OCI-LY3 (cell line): Measurements from ENCODE around the gene EMB.
"Not testable (repeated sequence)": the region's sequence is repeated elsewhere in the genome, so short reads cannot be mapped to it uniquely, and the experiment has no call there.

Experiments used
- H2AFZ ChIP-seq: fragments of 200-600, 300-600 bp; shearing (Covaris generic); 2 replicates; pipeline ENCODE4 v1.6.0; 2014; ENCODE audit warnings: antibody characterized with exemption, low read depth, low read length
- H3K27ac ChIP-seq: fragments of 200-600, 300-600 bp; sonication (generic); 2 replicates; pipeline ENCODE4 v1.5.1; 2014; ENCODE audit warnings: mild to moderate bottlenecking, low read length, moderate library complexity, mixed read lengths
- H3K27me3 ChIP-seq: fragments of 200-600, 300-600 bp; sonication (generic); 2 replicates; pipeline ENCODE4 v1.6.1; 2014; ENCODE audit warnings: low read depth, low read length, mixed read lengths
- H3K36me3 ChIP-seq: fragments of 200-600, 300-600 bp; sonication (generic); replicated peaks from 2 replicates; pipeline ENCODE3; 2014; ENCODE audit warnings: low read depth, low read length, mixed read lengths
- H3K4me1 ChIP-seq: fragments of 300-600, 200-600 bp; sonication (generic); 2 replicates; pipeline ENCODE4 v1.6.1; 2014; ENCODE audit warnings: low read length, mixed read lengths
- H3K4me2 ChIP-seq: fragments of 200-600, 300-600 bp; sonication (generic); 2 replicates; pipeline ENCODE4 v1.6.1; 2014; ENCODE audit warnings: low read length, mixed read lengths
- H3K4me3 ChIP-seq: fragments of 300-600, 200-600 bp; sonication (generic); 2 replicates; pipeline ENCODE4 v1.5.1; 2014; ENCODE audit warnings: antibody characterized with exemption, mild to moderate bottlenecking, low read length, moderate library complexity
- H3K79me2 ChIP-seq: fragments of 300-600, 200-600 bp; shearing (Covaris generic); 2 replicates; pipeline ENCODE4 v1.6.1; 2014; ENCODE audit warnings: mild to moderate bottlenecking, low read length, mixed read lengths
- H3K9ac ChIP-seq: fragments of 300-600, 200-600 bp; shearing (Covaris generic); 2 replicates; pipeline ENCODE4 v1.6.0; 2014; ENCODE audit warnings: mild to moderate bottlenecking, low read length, moderate library complexity
- H3K9me3 ChIP-seq: fragments of 200-600, 300-600 bp; shearing (Covaris generic); 2 replicates; pipeline ENCODE4 v1.6.1; 2014; ENCODE audit warnings: low read length, mixed read lengths; ENCODE audit not compliant: insufficient read depth
- H4K20me1 ChIP-seq: fragments of 200-600, 300-600 bp; sonication (generic); 2 replicates; pipeline ENCODE4 v1.6.1; 2016; ENCODE audit warnings: low read length, mixed read lengths; ENCODE audit not compliant: insufficient read depth
- CTCF ChIP-seq: fragments of 200-600, 300-600 bp; sonication (generic); IDR thresholded peaks from 2 replicates; pipeline ENCODE4 v1.5.1; 2014; ENCODE audit warnings: antibody characterized with exemption, low read length, low read depth
- EZH2phosphoT487 ChIP-seq: fragments of 200-600 bp; shearing (Covaris generic); IDR thresholded peaks from 2 replicates; pipeline ENCODE4 v1.6.1; 2018; ENCODE audit warnings: antibody characterized with exemption, mixed run types, low read depth

The EMB gene

GRCh38 chr5:50420343-50420935 is 20.6 kb downstream of the EMB start:
- Histone ChIP-seq H3K27ac (no peak overlapping the region), H4K20me1 (no peaks in the 10 kb centered on the region), H3K9me3 (no peaks in the 10 kb centered on the region), H3K4me2 (no peak overlapping the region), H2AFZ (no peak overlapping the region), H3K27me3 (no peaks in the 10 kb centered on the region), H3K9ac (no peak overlapping the region), H3K4me1 (peaks cover 4% of the 10 kb centered on the region; the same call in 1 of the 2 replicates), H3K36me3 (no peaks in the 10 kb centered on the region), H3K79me2 (no peaks in the 10 kb centered on the region), H3K4me3 (no peak overlapping the region)
- TF ChIP-seq CTCF (no peak), EZH2phosphoT487 (no peak)

GRCh38 chr5:50419656-50420055 is 21.4 kb downstream of the EMB start:
- H3K9me3 ChIP-seq, H3K4me2 ChIP-seq, H3K27me3 ChIP-seq, H3K4me3 ChIP-seq, H3K27ac ChIP-seq, H3K36me3 ChIP-seq, H3K79me2 ChIP-seq, H3K4me1 ChIP-seq, H3K9ac ChIP-seq, H4K20me1 ChIP-seq, H2AFZ ChIP-seq: not testable (repeated sequence)

- not testable (repeated sequence) for H3K9ac ChIP-seq, H3K9me3 ChIP-seq, H3K79me2 ChIP-seq, H3K4me2 ChIP-seq, H2AFZ ChIP-seq, H3K4me3 ChIP-seq, H3K27me3 ChIP-seq, H3K27ac ChIP-seq, H3K36me3 ChIP-seq, H4K20me1 ChIP-seq, H3K4me1 ChIP-seq
Observed at GRCh38 chr5:50416637-50417036, 24.5 kb downstream of the EMB start.

DNA sequence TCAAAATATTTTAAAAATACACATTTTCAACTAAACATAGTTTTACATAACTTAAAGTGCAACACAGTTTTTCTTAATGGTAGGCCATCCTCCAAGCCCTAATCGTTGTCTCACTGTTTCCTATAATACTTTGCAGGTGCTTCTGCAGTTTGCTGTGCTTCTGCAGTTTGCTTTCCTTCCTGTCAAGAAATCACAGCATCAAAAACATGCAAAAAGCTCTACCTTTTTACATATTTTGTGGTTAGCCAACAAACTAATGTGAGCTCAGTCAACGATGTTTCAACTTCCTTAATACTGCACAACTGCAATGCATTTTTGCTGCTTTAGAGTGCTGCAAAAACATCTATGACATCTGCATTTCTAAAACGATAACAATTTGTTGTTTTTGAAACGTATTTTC is 25.2 kb downstream of the EMB start:
- no peak overlapping the region for H3K9ac ChIP-seq
- H3K4me1 ChIP-seq = peaks cover 4% of the 10 kb centered on the region; the same call in 1 of the 2 replicates
- H3K9me3 ChIP-seq = no peaks in the 10 kb centered on the region
- no peak overlapping the region for H3K4me2 ChIP-seq
- H3K27me3 ChIP-seq = no peaks in the 10 kb centered on the region
- no peak overlapping the region for H2AFZ ChIP-seq
- H3K4me3 ChIP-seq = no peak overlapping the region
- H4K20me1 ChIP-seq = no peaks in the 10 kb centered on the region
- no peaks in the 10 kb centered on the region for H3K79me2 ChIP-seq
- H3K36me3 ChIP-seq = no peaks in the 10 kb centered on the region
- no peak overlapping the region for H3K27ac ChIP-seq
- no peak for TF ChIP-seq EZH2phosphoT487
- no peak for TF ChIP-seq CTCF

DNA sequence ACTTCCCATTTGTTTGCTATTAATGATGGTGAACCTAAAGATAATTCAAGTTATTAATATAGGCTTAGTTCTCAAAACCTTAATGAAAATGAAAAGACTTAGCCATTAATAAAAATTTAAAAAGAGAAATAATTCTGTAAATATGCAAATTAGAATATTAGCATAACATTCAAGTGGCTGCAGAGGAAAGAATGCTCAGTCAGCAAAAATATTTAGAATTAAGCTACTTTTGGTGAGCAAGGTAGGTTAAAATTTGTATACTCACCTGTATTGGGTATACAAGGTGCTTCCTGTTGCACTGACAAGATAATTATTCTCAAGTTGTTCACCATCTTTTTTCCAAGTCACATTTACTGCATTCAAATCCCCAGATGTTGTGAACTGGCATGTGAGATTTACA is 30.2 kb downstream of the EMB start:
- not testable (repeated sequence) for H3K27ac ChIP-seq, H3K4me2 ChIP-seq, H3K4me3 ChIP-seq, H3K79me2 ChIP-seq, H3K9ac ChIP-seq, H3K4me1 ChIP-seq, H3K36me3 ChIP-seq, H4K20me1 ChIP-seq, H3K27me3 ChIP-seq, H3K9me3 ChIP-seq, H2AFZ ChIP-seq
